Activated naive CD8-positive, alpha-beta T cell treated with anti-CD3 and anti-CD28 coated beads, Interleukin-2, amount 10 ng/mL, durations not matched to agents 7 days and 5 days (primary cell): ENCODE data around the gene SFXN2. TPM values are rescaled to one million over a fixed set of nuclear protein-coding genes. Genes with fewer than 3 reads are reported as not detected.
A peak's percentile ranks its signal among the peaks of the same experiment; 100 is the strongest.
"Not testable (repeated sequence)": the region's sequence is repeated elsewhere in the genome, so short reads cannot be mapped to it uniquely, and the experiment has no call there.

Experiments used
- ATAC-seq: fragments of 150-1000 bp; cut with Tn5 transposase; one replicate; pipeline ENCODE4 v1.10.0; 2021; ENCODE audit warnings: low read depth, moderate library complexity
- POLR2A ChIA-PET: fragments of 350-600 bp; sonication (Branson Sonifier 250); formaldehyde crosslinking; loops from one replicate; lab custom pipeline; 2021; ENCODE audit warnings: antibody characterized with exemption; lab: Charles Lee
- DNase-seq: peaks from one replicate; pipeline ENCODE4 v3.0.0; 2021
- H3K27ac Mint-ChIP-seq: one replicate; pipeline ENCODE4 v1.8.0; 2022; ENCODE audit warnings: mild to moderate bottlenecking, mixed read lengths
- H3K27me3 Mint-ChIP-seq: one replicate; pipeline ENCODE4 v1.8.0; 2022; ENCODE audit warnings: mild to moderate bottlenecking, moderate library complexity, mixed read lengths
- H3K36me3 Mint-ChIP-seq: one replicate; pipeline ENCODE4 v1.8.0; 2021; ENCODE audit warnings: mild to moderate bottlenecking, mixed read lengths
- H3K4me1 Mint-ChIP-seq: one replicate; pipeline ENCODE4 v1.8.0; 2021; ENCODE audit warnings: mixed read lengths
- H3K4me3 Mint-ChIP-seq: one replicate; pipeline ENCODE4 v1.8.0; 2022; ENCODE audit warnings: mild to moderate bottlenecking, moderate library complexity, mixed read lengths
- H3K9me3 Mint-ChIP-seq: one replicate; pipeline ENCODE4 v1.8.0; 2021; ENCODE audit warnings: mixed read lengths
- total RNA-seq, 2 experiments: library from RNA; stranded (reverse); gene quantifications; one replicate each; pipeline ENCODE4 v1.2.3, GENCODE V29; 2021

SFXN2 gene
- total RNA-seq, 2 experiments from 2014 or later = 19.4 to 21.1 TPM

- H3K36me3 Mint-ChIP-seq = peaks cover 8% of the 10 kb centered on the region
- no peak for ATAC-seq
- POLR2A ChIA-PET = no interaction called here
- DNase-seq = no peak
- H3K9me3 Mint-ChIP-seq = no peaks in the 10 kb centered on the region
- H3K4me3 Mint-ChIP-seq = no peak overlapping the region
- no peaks in the 10 kb centered on the region for H3K4me1 Mint-ChIP-seq
- H3K27ac Mint-ChIP-seq = no peak overlapping the region
- H3K27me3 Mint-ChIP-seq = no peaks in the 10 kb centered on the region
Measured at GRCh38 chr10:102691285-102692066, 23.0 kb upstream of the SFXN2 start.

GRCh38 chr10:102695401-102695800 lies 19.0 kb upstream of the SFXN2 start:
- DNase-seq, H3K4me3 Mint-ChIP-seq, H3K4me1 Mint-ChIP-seq, ATAC-seq, H3K9me3 Mint-ChIP-seq, H3K27me3 Mint-ChIP-seq, POLR2A ChIA-PET, H3K27ac Mint-ChIP-seq: not testable (repeated sequence)
- H3K36me3 Mint-ChIP-seq = peaks cover 24% of the 10 kb centered on the region

- POLR2A ChIA-PET = no interaction called here
Measured at GRCh38 chr10:102696736-102697135, 17.7 kb upstream of the SFXN2 start.

GRCh38 chr10:102698894-102699293 lies 15.5 kb upstream of the SFXN2 start:
- ATAC-seq (no peak), DNase-seq (no peak)
- H3K4me1 Mint-ChIP-seq = peaks cover 4% of the 10 kb centered on the region
- H3K36me3 Mint-ChIP-seq = peaks cover 26% of the 10 kb centered on the region
- POLR2A ChIA-PET = interaction anchor here (2.5 kb wide), 1 partner anchor 15 kb away, joined by 9 read pairs; the partner anchor contains the start of genes ARL3 and SFXN2
- no peaks in the 10 kb centered on the region for H3K9me3 Mint-ChIP-seq
- H3K4me3 Mint-ChIP-seq = no peak overlapping the region
- H3K27me3 Mint-ChIP-seq = no peaks in the 10 kb centered on the region
- no peak overlapping the region for H3K27ac Mint-ChIP-seq

More at GRCh38 chr10:102696736-102697135, 17.7 kb upstream of the SFXN2 start:
- ATAC-seq (no peak), DNase-seq (no peak)
- Mint-ChIP-seq H3K27me3 (no peaks in the 10 kb centered on the region), H3K4me1 (peaks cover 4% of the 10 kb centered on the region), H3K27ac (no peak overlapping the region), H3K9me3 (no peaks in the 10 kb centered on the region), H3K36me3 (peaks cover 26% of the 10 kb centered on the region), H3K4me3 (no peak overlapping the region)

GRCh38 chr10:102701272-102701671 lies 13.2 kb upstream of the SFXN2 start:
- Mint-ChIP-seq H3K36me3 (peaks cover 31% of the 10 kb centered on the region), H3K27ac (no peak overlapping the region), H3K9me3 (no peaks in the 10 kb centered on the region), H3K4me1 (peaks cover 6% of the 10 kb centered on the region), H3K27me3 (no peaks in the 10 kb centered on the region), H3K4me3 (no peak overlapping the region)
- POLR2A ChIA-PET = interaction anchor here (2.5 kb wide), 1 partner anchor 13 kb away, joined by 9 read pairs; the partner anchor contains the start of genes ARL3 and SFXN2
- DNase-seq (no peak), ATAC-seq (no peak)

GRCh38 chr10:102701796-102702195 lies 12.6 kb upstream of the SFXN2 start:
- H3K27me3 Mint-ChIP-seq = no peaks in the 10 kb centered on the region
- no peaks in the 10 kb centered on the region for H3K9me3 Mint-ChIP-seq
- H3K36me3 Mint-ChIP-seq = peaks cover 29% of the 10 kb centered on the region
- DNase-seq = no peak
- POLR2A ChIA-PET = interaction anchor here (1.0 kb wide), 1 partner anchor 12 kb away, joined by 3 read pairs; the partner anchor contains the start of gene ARL3
- no peak overlapping the region for H3K4me3 Mint-ChIP-seq
- H3K4me1 Mint-ChIP-seq = peaks cover 6% of the 10 kb centered on the region
- no peak overlapping the region for H3K27ac Mint-ChIP-seq
- ATAC-seq = no peak

GRCh38 chr10:102702742-102703141 lies 11.7 kb upstream of the SFXN2 start:
- POLR2A ChIA-PET = interaction anchor here (0.6 to 1.3 kb wide), 3 partner anchors 11 to 42 kb away, joined by 3 to 5 read pairs (median 4); partner anchors contain the start of gene ARL3

GRCh38 chr10:102704915-102705314 lies 9.5 kb upstream of the SFXN2 start:
- no peak overlapping the region for H3K27ac Mint-ChIP-seq
- POLR2A ChIA-PET = no interaction called here
- no peaks in the 10 kb centered on the region for H3K27me3 Mint-ChIP-seq
- ATAC-seq (no peak), DNase-seq (no peak)
- no peaks in the 10 kb centered on the region for H3K9me3 Mint-ChIP-seq
- no peak overlapping the region for H3K4me3 Mint-ChIP-seq
- H3K36me3 Mint-ChIP-seq = peaks cover 12% of the 10 kb centered on the region
- peaks cover 12% of the 10 kb centered on the region for H3K4me1 Mint-ChIP-seq

More at GRCh38 chr10:102702742-102703141, 11.7 kb upstream of the SFXN2 start:
- H3K9me3 Mint-ChIP-seq = no peaks in the 10 kb centered on the region
- H3K4me1 Mint-ChIP-seq = peaks cover 12% of the 10 kb centered on the region
- DNase-seq (no peak), ATAC-seq (no peak)
- H3K36me3 Mint-ChIP-seq = peaks cover 25% of the 10 kb centered on the region
- no peak overlapping the region for H3K4me3 Mint-ChIP-seq
- H3K27me3 Mint-ChIP-seq = no peaks in the 10 kb centered on the region
- H3K27ac Mint-ChIP-seq = no peak overlapping the region

GRCh38 chr10:102705531-102705930 lies 8.9 kb upstream of the SFXN2 start:
- Mint-ChIP-seq H3K4me1 (peaks cover 12% of the 10 kb centered on the region), H3K4me3 (no peak overlapping the region), H3K27me3 (no peaks in the 10 kb centered on the region), H3K9me3 (no peaks in the 10 kb centered on the region), H3K36me3 (peaks cover 12% of the 10 kb centered on the region), H3K27ac (no peak overlapping the region)
- no peak for DNase-seq
- no peak for ATAC-seq
- POLR2A ChIA-PET = no interaction called here

GRCh38 chr10:102710609-102711008 lies 3.8 kb upstream of the SFXN2 start:
- no peak overlapping the region for H3K27ac Mint-ChIP-seq
- ATAC-seq = no peak
- no peaks in the 10 kb centered on the region for H3K27me3 Mint-ChIP-seq
- peaks cover 1% of the 10 kb centered on the region for H3K36me3 Mint-ChIP-seq
- no peaks in the 10 kb centered on the region for H3K9me3 Mint-ChIP-seq
- H3K4me3 Mint-ChIP-seq = no peak overlapping the region
- DNase-seq = no peak
- POLR2A ChIA-PET = interaction anchor here (1.0 to 1.3 kb wide), 3 partner anchors 10 to 64 kb away, joined by 3 to 7 read pairs (median 4); no protein-coding TSS in a partner anchor
- peaks cover 31% of the 10 kb centered on the region for H3K4me1 Mint-ChIP-seq

- peaks cover 40% of the 10 kb centered on the region for H3K4me1 Mint-ChIP-seq
- DNase-seq (no peak), ATAC-seq (no peak)
- no peaks in the 10 kb centered on the region for H3K27me3 Mint-ChIP-seq
- H3K4me3 Mint-ChIP-seq = no peak overlapping the region
- peaks cover 1% of the 10 kb centered on the region for H3K36me3 Mint-ChIP-seq
- no peak overlapping the region for H3K27ac Mint-ChIP-seq
- POLR2A ChIA-PET = interaction anchor here (0.7 to 3.6 kb wide), 3 partner anchors 16 to 68 kb away, joined by 3 to 33 read pairs (median 30); partner anchors contain the start of gene TRIM8
- no peaks in the 10 kb centered on the region for H3K9me3 Mint-ChIP-seq
Measured at GRCh38 chr10:102712089-102712488, 2.3 kb upstream of the SFXN2 start.

- Mint-ChIP-seq H3K27me3 (no peaks in the 10 kb centered on the region), H3K4me1 (peaks cover 42% of the 10 kb centered on the region), H3K27ac (peak overlapping the region; percentile 87), H3K9me3 (no peaks in the 10 kb centered on the region), H3K36me3 (peaks cover 5% of the 10 kb centered on the region), H3K4me3 (peak overlapping the region; percentile 94)
- DNase-seq (no peak), ATAC-seq (no peak)
- POLR2A ChIA-PET = interaction anchor here (0.7 to 3.6 kb wide), 12 partner anchors 13 to 209 kb away, joined by 3 to 40 read pairs (median 11); partner anchors contain the start of genes CNNM2, SUFU and TRIM8
Measured at GRCh38 chr10:102712843-102713538, 1.4 kb upstream of the SFXN2 start.

GRCh38 chr10:102713539-102713813 lies 960 bp upstream of the SFXN2 start:
- Mint-ChIP-seq H3K27me3 (no peaks in the 10 kb centered on the region), H3K4me1 (peaks cover 42% of the 10 kb centered on the region)
- DNase-seq = no peak

More at GRCh38 chr10:102713539-102713813, 960 bp upstream of the SFXN2 start:
- peaks cover 7% of the 10 kb centered on the region for H3K36me3 Mint-ChIP-seq
- H3K9me3 Mint-ChIP-seq = no peaks in the 10 kb centered on the region
- ATAC-seq = peak; percentile 46
- H3K27ac Mint-ChIP-seq = peak overlapping the region; percentile 87
- peak overlapping the region; percentile 94 for H3K4me3 Mint-ChIP-seq
- POLR2A ChIA-PET = interaction anchor here (1.1 to 3.6 kb wide), 14 partner anchors 13 to 263 kb away, joined by 4 to 40 read pairs (median 9); partner anchors contain the start of genes CNNM2, SUFU and TRIM8
